GM19372 (cell line): ENCODE data around the gene OR52E2.
"Not testable (repeated sequence)": the region's sequence is repeated elsewhere in the genome, so short reads cannot be mapped to it uniquely, and the experiment has no call there.

ENCODE experiments used
- ATAC-seq: cut with Tn5 transposase; IDR thresholded peaks from one replicate; pipeline ENCODE4 v1.9.1; 2021; ENCODE audit warnings: mild to moderate bottlenecking, low read depth, moderate library complexity; ENCODE audit not compliant: unreplicated experiment

Gene OR52E2

DNA sequence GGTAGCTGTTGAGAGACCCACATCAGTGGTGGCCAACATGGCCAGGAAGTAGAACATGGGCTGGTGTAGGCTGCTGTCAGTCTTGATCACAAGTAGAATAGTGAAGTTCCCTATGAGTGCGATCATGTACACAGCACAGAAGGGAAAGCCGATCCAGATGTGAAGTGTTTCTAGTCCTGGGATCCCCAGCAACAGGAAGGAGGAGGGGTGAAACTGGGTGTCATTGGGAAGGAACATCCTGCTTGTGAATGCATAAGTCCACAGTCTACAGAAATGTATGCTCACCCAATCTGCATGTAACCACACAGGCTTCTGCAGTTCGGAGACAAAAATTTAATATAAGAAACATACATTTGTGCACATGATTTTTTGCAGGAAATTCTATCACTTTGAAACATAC lies at the start of gene OR52E2:
OR52E2 (minus strand) TSS at position 237 of the 400 bp plus-strand sequence; CDS start at position 237, 0 bp downstream.
- no peak for ATAC-seq

- no peak for ATAC-seq
Measured at GRCh38 chr11:5107285-5107684, 47.9 kb upstream of the OR52E2 start.

GRCh38 chr11:5103066-5103465 lies 43.6 kb upstream of the OR52E2 start:
- no peak for ATAC-seq

- ATAC-seq = no peak
Measured at GRCh38 chr11:5102246-5102645, 42.8 kb upstream of the OR52E2 start.

GRCh38 chr11:5096011-5096410 lies 36.6 kb upstream of the OR52E2 start:
- ATAC-seq = no peak

- ATAC-seq = no peak
Measured at GRCh38 chr11:5092821-5093585, 33.6 kb upstream of the OR52E2 start.

- ATAC-seq = no peak
Measured at GRCh38 chr11:5090668-5091067, 31.2 kb upstream of the OR52E2 start.

DNA sequence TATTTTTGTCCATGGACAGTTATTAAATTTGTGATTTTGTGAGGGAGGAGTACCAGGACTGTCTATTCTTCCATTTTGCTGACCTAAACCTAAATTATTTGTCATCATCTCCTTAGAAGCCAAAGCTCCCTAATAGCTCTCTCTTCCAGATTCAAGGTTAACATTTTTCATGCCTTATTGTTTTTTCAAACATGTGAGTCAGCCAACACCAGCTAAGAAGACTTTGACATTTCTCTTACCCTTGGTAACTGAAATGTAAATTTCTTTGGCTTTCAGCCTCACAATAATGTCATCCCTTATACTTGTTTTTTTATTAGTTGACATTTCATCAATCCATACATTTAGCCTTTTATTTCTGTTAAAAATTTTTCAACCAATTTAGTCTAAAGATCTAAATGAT lies 29.1 kb upstream of the OR52E2 start:
- no peak for ATAC-seq

GRCh38 chr11:5083602-5084001 lies 24.2 kb upstream of the OR52E2 start:
- no peak for ATAC-seq

- no peak for ATAC-seq
Measured at GRCh38 chr11:5081405-5081804, 22.0 kb upstream of the OR52E2 start.

DNA sequence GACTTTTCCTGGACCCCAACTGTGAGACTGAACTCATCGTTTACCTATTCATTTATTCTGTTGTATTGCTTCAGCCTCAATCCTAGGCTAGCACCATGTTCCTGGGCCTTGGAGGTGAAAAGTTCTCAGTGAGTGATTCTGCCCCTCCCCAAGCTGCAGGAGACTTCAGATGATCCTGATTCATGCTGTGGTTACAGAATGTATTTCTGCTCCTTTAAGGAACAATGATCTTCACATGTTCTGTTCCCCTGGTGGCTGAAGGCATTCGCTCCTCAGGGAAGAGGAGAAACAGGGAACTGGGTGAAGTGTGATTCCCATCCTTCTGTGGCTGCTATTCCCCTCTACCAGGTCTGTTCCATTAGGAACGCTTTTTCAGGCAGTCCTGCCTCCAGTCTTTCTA lies 12.4 kb upstream of the OR52E2 start:
- no peak for ATAC-seq

- no peak for ATAC-seq
Measured at GRCh38 chr11:5069272-5069671, 9.8 kb upstream of the OR52E2 start, which contains the start of gene OR52E1. Gene OR52E1 (plus strand): TSS chr11:5069572.

DNA sequence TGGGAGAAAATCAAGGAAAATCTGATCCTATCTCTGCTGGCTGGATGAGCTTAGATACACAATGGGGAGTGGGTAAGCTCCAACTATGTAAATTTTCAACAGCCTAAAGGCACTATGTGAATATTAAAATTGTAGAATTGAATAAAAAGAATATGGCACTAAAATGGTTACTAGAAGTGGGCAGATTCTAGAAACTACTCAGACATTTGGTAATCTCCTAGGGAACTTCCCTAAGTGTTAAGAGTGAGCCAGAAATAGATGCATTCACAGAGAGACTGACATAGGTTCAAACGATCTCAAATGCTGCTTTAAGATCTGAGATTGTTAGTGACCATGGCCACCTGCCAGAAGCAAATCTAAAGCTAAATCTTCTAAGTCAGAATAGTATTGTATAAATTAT lies 5.6 kb upstream of the OR52E2 start:
- no peak for ATAC-seq

GRCh38 chr11:5058679-5059078 lies 748 bp downstream of the OR52E2 start:
- not testable (repeated sequence) for ATAC-seq

- no peak for ATAC-seq
Measured at GRCh38 chr11:5046754-5047330, 12.6 kb downstream of the OR52E2 start.

GRCh38 chr11:5046226-5046625 lies 13.2 kb downstream of the OR52E2 start, which contains the start of gene OR52J3:
Gene OR52J3 (plus strand): TSS chr11:5046526. CDS start chr11:5046526, 0 bp downstream.
- ATAC-seq = no peak

DNA sequence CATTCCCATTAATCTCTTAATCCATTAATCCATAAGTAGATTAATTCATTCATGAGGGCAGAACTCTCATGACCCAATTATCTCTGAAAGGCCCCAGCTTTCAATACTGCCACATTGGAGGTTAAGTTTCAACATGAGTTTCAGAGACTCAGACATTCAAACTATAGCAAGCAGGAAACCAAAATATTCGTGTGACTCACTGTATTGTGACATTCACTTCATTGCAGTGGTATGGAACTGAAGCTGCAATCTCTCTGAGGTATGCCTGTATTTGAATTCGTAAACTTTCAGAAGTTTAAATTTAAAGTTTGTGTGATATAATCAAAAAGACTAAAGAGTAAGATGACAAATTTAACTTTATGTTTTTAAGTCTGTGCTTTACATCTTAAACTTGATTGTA lies 16.0 kb downstream of the OR52E2 start:
- no peak for ATAC-seq

- no peak for ATAC-seq
Measured at GRCh38 chr11:5042091-5042490, 17.3 kb downstream of the OR52E2 start.

GRCh38 chr11:5040876-5041275 lies 18.6 kb downstream of the OR52E2 start:
- ATAC-seq = no peak

- no peak for ATAC-seq
Measured at GRCh38 chr11:5038341-5038740, 21.1 kb downstream of the OR52E2 start.

DNA sequence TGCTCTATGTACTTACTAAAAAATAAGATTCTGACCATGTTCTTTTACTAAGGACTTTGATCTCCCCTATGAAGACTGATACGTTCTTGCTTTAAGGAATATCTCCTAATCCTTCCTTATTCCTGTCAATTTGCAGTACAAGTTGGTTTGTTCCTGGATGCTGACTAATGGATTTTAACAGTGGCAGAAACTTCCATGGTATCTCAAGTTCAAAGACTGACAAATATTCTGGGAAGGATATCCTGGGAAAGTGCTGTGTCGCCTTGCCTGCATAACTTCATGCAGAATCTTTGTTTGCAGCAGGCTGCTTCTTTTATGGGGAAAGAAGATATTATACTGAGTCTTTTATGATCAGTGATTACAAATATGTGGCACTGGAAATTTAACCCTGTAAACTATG lies 21.5 kb downstream of the OR52E2 start:
- ATAC-seq = no peak

- no peak for ATAC-seq
Measured at GRCh38 chr11:5036669-5037068, 22.8 kb downstream of the OR52E2 start.
